HepG2 (cell line): ENCODE measurements around the gene KANK3. TPM values are rescaled to one million over a fixed set of nuclear protein-coding genes. Genes with fewer than 3 reads are reported as not detected.

ENCODE experiments used
- ATAC-seq: fragments of 200-7000 bp; cut with Tn5 transposase; 3 replicates; pipeline ENCODE4 v1.9.1; 2020; ENCODE audit warnings: mild to moderate bottlenecking, moderate library complexity
- BruUV-seq: library from RNA; stranded (reverse); fragments of 400-500 nt; replicated peaks from 2 replicates; lab custom pipeline; 2021; lab: Mats Ljungman, UMichigan
- CTCF ChIA-PET: fragments of 300-600 bp; formaldehyde crosslinking; extraction: SDS; loops from one replicate; lab custom pipeline; 2021; ENCODE audit warnings: low total read pairs, inconsistent platforms, low intra/inter-chr PET ratio; lab: Yijun Ruan, JAX
- POLR2A ChIA-PET: fragments of 350-600 bp; sonication (Branson Sonifier 250); formaldehyde crosslinking; loops from one replicate; lab custom pipeline; 2020; ENCODE audit warnings: antibody characterized with exemption, inconsistent platforms; lab: Yijun Ruan, JAX
- DNase-seq: peaks from one replicate; pipeline ENCODE4 v3.0.0-alpha.2; 2015; ENCODE audit warnings: low spot score
- FAIRE-seq: peaks from 3 replicates; lab custom pipeline; 2011; peaks lifted over from hg19 to GRCh38; lab: Jason Lieb, UNC
- H2AFZ ChIP-seq: one replicate; pipeline ENCODE4 v1.6.1; 2011; ENCODE audit warnings: low read length, inconsistent platforms
- H3K27ac ChIP-seq: fragments of 300-600 bp; 3 replicates; pipeline ENCODE4 v1.8.0; 2011; ENCODE audit warnings: mixed run types, mild to moderate bottlenecking, mixed read lengths, low read length, inconsistent platforms; ENCODE audit not compliant: insufficient read depth; ENCODE audit errors: extremely low read length
- H3K27me3 ChIP-seq, 2 experiments: fragments of 200-600 bp in 1 of 2; 2 replicates in 1 of 2; 3 replicates in 1 of 2; pipeline versions ENCODE4 v1.6.0 to v1.8.0; 2011; ENCODE audit warnings: low read length in 2 of 2, mild to moderate bottlenecking in 2 of 2, moderate library complexity in 2 of 2, inconsistent platforms in 1 of 2; ENCODE audit not compliant: insufficient read depth in 2 of 2, control insufficient read depth in 1 of 2
- H3K36me3 ChIP-seq, 2 experiments: fragments of 200-600 bp in 1 of 2; replicated peaks in 1 of 2; 2 replicates in 1 of 2; 3 replicates in 1 of 2; pipeline versions ENCODE4 v1.5.1 to v1.8.0; 2011; ENCODE audit warnings: low read length in 2 of 2, inconsistent platforms in 1 of 2; ENCODE audit not compliant: insufficient read depth in 2 of 2, control insufficient read depth in 1 of 2
- H3K4me1 ChIP-seq: 2 replicates; pipeline ENCODE4 v1.5.1; 2012; ENCODE audit warnings: low read length, inconsistent platforms; ENCODE audit not compliant: insufficient read depth
- H3K4me2 ChIP-seq: 2 replicates; pipeline ENCODE4 v1.6.0; 2011; ENCODE audit warnings: low read depth, low read length, inconsistent platforms
- H3K4me3 ChIP-seq, 3 experiments: fragments of 200-600 bp in 1 of 3; sonication (generic), shearing (Covaris generic) in 1 of 3; replicated peaks in 1 of 3; 2 replicates each; pipeline ENCODE4 v1.5.1; 2011 to 2016; ENCODE audit warnings: low read length in 3 of 3, inconsistent platforms in 2 of 3, low read depth in 2 of 3, mild to moderate bottlenecking in 2 of 3, control low read depth in 1 of 3, mixed read lengths in 1 of 3; ENCODE audit not compliant: insufficient read depth in 1 of 3
- H3K79me2 ChIP-seq: one replicate; pipeline ENCODE4 v1.6.1; 2011; ENCODE audit warnings: low read length, inconsistent platforms; ENCODE audit not compliant: insufficient read depth
- H3K9ac ChIP-seq: 2 replicates; pipeline ENCODE4 v1.6.0; 2011; ENCODE audit warnings: mild to moderate bottlenecking, low read depth, low read length, inconsistent platforms; ENCODE audit not compliant: insufficient read depth
- H3K9me3 ChIP-seq: 2 replicates; pipeline ENCODE4 v1.5.1; 2012; ENCODE audit warnings: mild to moderate bottlenecking, low read length
- H4K20me1 ChIP-seq: 2 replicates; pipeline ENCODE4 v1.6.0; 2011; ENCODE audit warnings: inconsistent platforms, mild to moderate bottlenecking, low read length, moderate library complexity; ENCODE audit not compliant: insufficient read depth
- ASH2L ChIP-seq: fragments of 300-600, 200-600 bp; sonication (generic); IDR thresholded peaks from 2 replicates; pipeline ENCODE4 v1.7.0; 2017; ENCODE audit warnings: low read depth, mild to moderate bottlenecking, moderate library complexity, mixed read lengths, low read length; ENCODE audit not compliant: insufficient read length
- HDAC1 ChIP-seq: sonication (generic); formaldehyde crosslinking; IDR thresholded peaks from 2 replicates; pipeline ENCODE4 v1.5.1; 2020; ENCODE audit warnings: mild to moderate bottlenecking, missing genetic modification reagents
- NAIF1 ChIP-seq: sonication (generic); formaldehyde crosslinking; IDR thresholded peaks from 2 replicates; pipeline ENCODE4 v1.5.0; 2020; ENCODE audit warnings: mild to moderate bottlenecking, missing genetic modification reagents, borderline replicate concordance
- POLR2A ChIP-seq, 2 experiments: IDR thresholded peaks; 2 replicates each; pipeline ENCODE4 v1.6.1; 2011; ENCODE audit warnings: low read depth in 2 of 2, low read length in 2 of 2, mild to moderate bottlenecking in 1 of 2, moderate library complexity in 1 of 2; ENCODE audit not compliant: insufficient read depth in 1 of 2
- SP4 ChIP-seq: sonication (generic); formaldehyde crosslinking; IDR thresholded peaks from 2 replicates; pipeline ENCODE4 v1.8.1; 2023; ENCODE audit warnings: mild to moderate bottlenecking, missing genetic modification reagents
- WGBS: methylation state at CpG from one replicate; pipeline ENCODE4 v1.1.6; 2017; ENCODE audit warnings: low lambda C conversion rate; 5-methylcytosine and 5-hydroxymethylcytosine counted together
- in situ Hi-C: cut with HindIII; loops from 2 replicates; pipeline ENCODE4 v1.10.0; 2017; ENCODE audit warnings: low pct_unique_long_range_greater_than_20kb; ENCODE audit not compliant: extremely low pct_ligation_motif_present
- intact Hi-C: fragments of 100-400 bp; cut with micrococcal nuclease; formaldehyde crosslinking; loops from one replicate; pipeline ENCODE4 v1.10.0; 2022; ENCODE audit not compliant: unreplicated experiment
- polyA plus RNA-seq, 8 experiments: library from polyadenylated mRNA; depleted of rRNA in 3 of 8; stranded (reverse) in 7 of 8; unstranded in 1 of 8; fragments of >200 nt; fragmentation: Illumina TruSeq in 4 of 8; extraction: Trizol in 4 of 8; gene quantifications; 2 replicates each; pipeline versions ENCODE4 v1.2.1 to v1.2.3, GENCODE V29; 2011 to 2016; ENCODE audit warnings: low read depth in 4 of 8, missing spikeins in 1 of 8, mixed read lengths in 1 of 8; ENCODE audit not compliant: insufficient read depth in 1 of 8
- total RNA-seq, 5 experiments: library from RNA; depleted of rRNA; stranded (reverse); fragments of >200 nt; fragmentation: Illumina TruSeq; extraction: Trizol; gene quantifications; 2 replicates each; pipeline ENCODE4 v1.2.3, GENCODE V29; 2016; ENCODE audit warnings: low read depth in 1 of 5
- TF ChIP-seq, protein P1 (sequence below): sonication (generic); formaldehyde crosslinking; IDR thresholded peaks from 2 replicates; pipeline ENCODE4 v1.4.0; 2020; ENCODE audit warnings: missing genetic modification reagents
- TF ChIP-seq, protein P2 (sequence below): sonication (generic); formaldehyde crosslinking; conservative IDR thresholded peaks from 2 replicates; pipeline ENCODE4 v1.8.0; 2022; ENCODE audit warnings: low read depth, missing genetic modification reagents
- TF ChIP-seq, protein P3 (sequence below): sonication (generic); formaldehyde crosslinking; IDR thresholded peaks from 2 replicates; pipeline ENCODE4 v1.5.0; 2020; ENCODE audit warnings: mild to moderate bottlenecking, missing genetic modification reagents, borderline replicate concordance
- TF ChIP-seq, protein P4 (sequence below): sonication (generic); formaldehyde crosslinking; IDR thresholded peaks from 2 replicates; pipeline ENCODE4 v1.9.0; 2021; ENCODE audit warnings: missing genetic modification reagents, mild to moderate bottlenecking, borderline replicate concordance

Gene KANK3
- total and polyA plus RNA-seq, 2 of the 13 experiments (the other 11 are each of a cell fraction or from before 2014, with no cell fraction given) = 0.15 to 0.20 TPM

DNA sequence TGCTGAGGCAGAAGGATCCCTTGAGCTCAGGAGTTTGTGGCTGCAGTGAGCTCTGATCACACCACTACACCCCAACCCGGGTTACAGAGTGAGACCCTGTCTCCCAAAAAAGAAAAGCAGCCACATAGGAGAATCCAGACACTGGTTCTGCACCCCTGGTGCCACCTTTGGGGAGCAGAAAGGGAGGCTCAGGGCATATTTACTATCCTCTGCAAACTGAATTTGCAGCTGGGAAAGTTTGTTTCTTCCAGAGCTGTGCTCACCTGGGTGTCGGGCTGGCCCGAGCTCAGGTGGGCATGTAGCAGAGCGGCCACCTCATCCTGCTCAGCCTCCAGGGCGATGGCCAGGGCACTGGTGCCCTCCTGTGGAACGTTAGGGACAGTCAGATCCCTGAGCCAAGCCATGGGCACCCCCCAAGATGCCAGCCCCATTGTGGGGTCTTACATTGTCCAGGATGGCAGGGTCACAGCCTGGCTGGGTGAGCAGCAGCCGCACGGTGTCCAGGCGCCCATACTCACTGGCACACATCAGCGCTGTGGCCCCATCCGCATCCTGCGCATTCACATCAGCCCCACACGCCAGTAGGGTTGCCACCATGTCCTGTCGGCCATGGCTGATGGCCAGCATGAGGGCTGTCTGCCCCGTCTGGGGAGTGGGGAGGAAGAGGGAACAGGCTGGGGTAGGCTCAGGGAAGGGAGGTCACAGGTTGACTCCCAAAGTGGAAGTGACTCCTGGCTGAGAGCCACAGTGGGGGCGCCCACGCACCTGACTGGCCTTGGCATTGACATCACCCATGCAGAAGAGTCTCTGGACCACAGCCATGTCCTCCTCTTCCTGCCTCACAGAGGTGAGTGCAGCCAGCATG, 18.6 kb downstream of the KANK3 start:
- Histone ChIP-seq H3K4me3 (no peak overlapping the region), H3K4me1 (peaks cover 27% of the 10 kb centered on the region), H3K27me3 (peaks cover 2 to 17% of the 10 kb centered on the region in 2 experiments; a peak in 3 of 5 replicates), H3K79me2 (peaks cover 34% of the 10 kb centered on the region), H3K9me3 (no peaks in the 10 kb centered on the region), H4K20me1 (peaks cover 19% of the 10 kb centered on the region), H3K9ac (no peak overlapping the region), H3K27ac (no peak overlapping the region), H3K4me2 (no peak overlapping the region), H3K36me3 (peaks cover 0 to 17% of the 10 kb centered on the region in 2 experiments; a peak in 3 of 5 replicates), H2AFZ (no peak overlapping the region)
- ChIA-PET CTCF (no interaction called here), POLR2A (interaction anchor here (0.7 to 2.8 kb wide), 5 partner anchors 10 to 189 kb away, joined by 3 to 16 read pairs (median 6); partner anchors contain the start of genes RAB11B and ZNF414)
- peak; percentile 4; the same call in 2 of the 3 replicates for ATAC-seq
- WGBS = 88% methylated on average over 3 of the region's 17 CpGs
- in situ Hi-C loops = no loop called here
- no TSS peak for BruUV-seq
- no peak for FAIRE-seq
- DNase-seq = no peak
- intact Hi-C loops = no loop called here
- TF ChIP-seq, protein P1, sequence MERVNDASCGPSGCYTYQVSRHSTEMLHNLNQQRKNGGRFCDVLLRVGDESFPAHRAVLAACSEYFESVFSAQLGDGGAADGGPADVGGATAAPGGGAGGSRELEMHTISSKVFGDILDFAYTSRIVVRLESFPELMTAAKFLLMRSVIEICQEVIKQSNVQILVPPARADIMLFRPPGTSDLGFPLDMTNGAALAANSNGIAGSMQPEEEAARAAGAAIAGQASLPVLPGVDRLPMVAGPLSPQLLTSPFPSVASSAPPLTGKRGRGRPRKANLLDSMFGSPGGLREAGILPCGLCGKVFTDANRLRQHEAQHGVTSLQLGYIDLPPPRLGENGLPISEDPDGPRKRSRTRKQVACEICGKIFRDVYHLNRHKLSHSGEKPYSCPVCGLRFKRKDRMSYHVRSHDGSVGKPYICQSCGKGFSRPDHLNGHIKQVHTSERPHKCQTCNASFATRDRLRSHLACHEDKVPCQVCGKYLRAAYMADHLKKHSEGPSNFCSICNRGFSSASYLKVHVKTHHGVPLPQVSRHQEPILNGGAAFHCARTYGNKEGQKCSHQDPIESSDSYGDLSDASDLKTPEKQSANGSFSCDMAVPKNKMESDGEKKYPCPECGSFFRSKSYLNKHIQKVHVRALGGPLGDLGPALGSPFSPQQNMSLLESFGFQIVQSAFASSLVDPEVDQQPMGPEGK (CRISPR knock-in tag) = no peak
- TF ChIP-seq, protein P2, sequence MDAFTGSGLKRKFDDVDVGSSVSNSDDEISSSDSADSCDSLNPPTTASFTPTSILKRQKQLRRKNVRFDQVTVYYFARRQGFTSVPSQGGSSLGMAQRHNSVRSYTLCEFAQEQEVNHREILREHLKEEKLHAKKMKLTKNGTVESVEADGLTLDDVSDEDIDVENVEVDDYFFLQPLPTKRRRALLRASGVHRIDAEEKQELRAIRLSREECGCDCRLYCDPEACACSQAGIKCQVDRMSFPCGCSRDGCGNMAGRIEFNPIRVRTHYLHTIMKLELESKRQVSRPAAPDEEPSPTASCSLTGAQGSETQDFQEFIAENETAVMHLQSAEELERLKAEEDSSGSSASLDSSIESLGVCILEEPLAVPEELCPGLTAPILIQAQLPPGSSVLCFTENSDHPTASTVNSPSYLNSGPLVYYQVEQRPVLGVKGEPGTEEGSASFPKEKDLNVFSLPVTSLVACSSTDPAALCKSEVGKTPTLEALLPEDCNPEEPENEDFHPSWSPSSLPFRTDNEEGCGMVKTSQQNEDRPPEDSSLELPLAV (CRISPR knock-in tag) = no peak
- TF ChIP-seq ASH2L (no peak), SP4 (CRISPR knock-in tag) (no peak), POLR2A (IDR thresholded peaks at IDR 0.05; ENCODE audit: insufficient read depth in 1 of 2, low read depth in 2 of 2, low read length in 2 of 2) (peak in 1 of 2 experiments; percentile 79; a peak in 3 of 4 replicates), HDAC1 (CRISPR knock-in tag) (no peak), NAIF1 (no peak)
- TF ChIP-seq, protein P3, sequence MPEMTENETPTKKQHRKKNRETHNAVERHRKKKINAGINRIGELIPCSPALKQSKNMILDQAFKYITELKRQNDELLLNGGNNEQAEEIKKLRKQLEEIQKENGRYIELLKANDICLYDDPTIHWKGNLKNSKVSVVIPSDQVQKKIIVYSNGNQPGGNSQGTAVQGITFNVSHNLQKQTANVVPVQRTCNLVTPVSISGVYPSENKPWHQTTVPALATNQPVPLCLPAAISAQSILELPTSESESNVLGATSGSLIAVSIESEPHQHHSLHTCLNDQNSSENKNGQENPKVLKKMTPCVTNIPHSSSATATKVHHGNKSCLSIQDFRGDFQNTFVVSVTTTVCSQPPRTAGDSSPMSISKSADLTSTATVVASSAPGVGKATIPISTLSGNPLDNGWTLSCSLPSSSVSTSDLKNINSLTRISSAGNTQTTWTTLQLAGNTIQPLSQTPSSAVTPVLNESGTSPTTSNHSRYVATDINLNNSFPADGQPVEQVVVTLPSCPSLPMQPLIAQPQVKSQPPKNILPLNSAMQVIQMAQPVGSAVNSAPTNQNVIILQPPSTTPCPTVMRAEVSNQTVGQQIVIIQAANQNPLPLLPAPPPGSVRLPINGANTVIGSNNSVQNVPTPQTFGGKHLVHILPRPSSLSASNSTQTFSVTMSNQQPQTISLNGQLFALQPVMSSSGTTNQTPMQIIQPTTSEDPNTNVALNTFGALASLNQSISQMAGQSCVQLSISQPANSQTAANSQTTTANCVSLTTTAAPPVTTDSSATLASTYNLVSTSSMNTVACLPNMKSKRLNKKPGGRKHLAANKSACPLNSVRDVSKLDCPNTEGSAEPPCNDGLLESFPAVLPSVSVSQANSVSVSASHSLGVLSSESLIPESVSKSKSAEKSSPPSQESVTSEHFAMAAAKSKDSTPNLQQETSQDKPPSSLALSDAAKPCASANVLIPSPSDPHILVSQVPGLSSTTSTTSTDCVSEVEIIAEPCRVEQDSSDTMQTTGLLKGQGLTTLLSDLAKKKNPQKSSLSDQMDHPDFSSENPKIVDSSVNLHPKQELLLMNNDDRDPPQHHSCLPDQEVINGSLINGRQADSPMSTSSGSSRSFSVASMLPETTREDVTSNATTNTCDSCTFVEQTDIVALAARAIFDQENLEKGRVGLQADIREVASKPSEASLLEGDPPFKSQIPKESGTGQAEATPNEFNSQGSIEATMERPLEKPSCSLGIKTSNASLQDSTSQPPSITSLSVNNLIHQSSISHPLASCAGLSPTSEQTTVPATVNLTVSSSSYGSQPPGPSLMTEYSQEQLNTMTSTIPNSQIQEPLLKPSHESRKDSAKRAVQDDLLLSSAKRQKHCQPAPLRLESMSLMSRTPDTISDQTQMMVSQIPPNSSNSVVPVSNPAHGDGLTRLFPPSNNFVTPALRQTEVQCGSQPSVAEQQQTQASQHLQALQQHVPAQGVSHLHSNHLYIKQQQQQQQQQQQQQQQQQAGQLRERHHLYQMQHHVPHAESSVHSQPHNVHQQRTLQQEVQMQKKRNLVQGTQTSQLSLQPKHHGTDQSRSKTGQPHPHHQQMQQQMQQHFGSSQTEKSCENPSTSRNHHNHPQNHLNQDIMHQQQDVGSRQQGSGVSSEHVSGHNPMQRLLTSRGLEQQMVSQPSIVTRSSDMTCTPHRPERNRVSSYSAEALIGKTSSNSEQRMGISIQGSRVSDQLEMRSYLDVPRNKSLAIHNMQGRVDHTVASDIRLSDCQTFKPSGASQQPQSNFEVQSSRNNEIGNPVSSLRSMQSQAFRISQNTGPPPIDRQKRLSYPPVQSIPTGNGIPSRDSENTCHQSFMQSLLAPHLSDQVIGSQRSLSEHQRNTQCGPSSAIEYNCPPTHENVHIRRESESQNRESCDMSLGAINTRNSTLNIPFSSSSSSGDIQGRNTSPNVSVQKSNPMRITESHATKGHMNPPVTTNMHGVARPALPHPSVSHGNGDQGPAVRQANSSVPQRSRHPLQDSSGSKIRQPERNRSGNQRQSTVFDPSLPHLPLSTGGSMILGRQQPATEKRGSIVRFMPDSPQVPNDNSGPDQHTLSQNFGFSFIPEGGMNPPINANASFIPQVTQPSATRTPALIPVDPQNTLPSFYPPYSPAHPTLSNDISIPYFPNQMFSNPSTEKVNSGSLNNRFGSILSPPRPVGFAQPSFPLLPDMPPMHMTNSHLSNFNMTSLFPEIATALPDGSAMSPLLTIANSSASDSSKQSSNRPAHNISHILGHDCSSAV = no peak
- TF ChIP-seq, protein P4, sequence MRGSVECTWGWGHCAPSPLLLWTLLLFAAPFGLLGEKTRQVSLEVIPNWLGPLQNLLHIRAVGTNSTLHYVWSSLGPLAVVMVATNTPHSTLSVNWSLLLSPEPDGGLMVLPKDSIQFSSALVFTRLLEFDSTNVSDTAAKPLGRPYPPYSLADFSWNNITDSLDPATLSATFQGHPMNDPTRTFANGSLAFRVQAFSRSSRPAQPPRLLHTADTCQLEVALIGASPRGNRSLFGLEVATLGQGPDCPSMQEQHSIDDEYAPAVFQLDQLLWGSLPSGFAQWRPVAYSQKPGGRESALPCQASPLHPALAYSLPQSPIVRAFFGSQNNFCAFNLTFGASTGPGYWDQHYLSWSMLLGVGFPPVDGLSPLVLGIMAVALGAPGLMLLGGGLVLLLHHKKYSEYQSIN (CRISPR knock-in tag) = no peak
